Calu3 (cell line): ENCODE results near the gene NCAM2. TPM values are rescaled to one million over a fixed set of nuclear protein-coding genes. Genes with fewer than 3 reads are reported as not detected.

Experiments
- BruUV-seq: library from RNA; stranded (reverse); fragments of 400-500 nt; replicated peaks from 2 replicates; lab custom pipeline; 2021; lab: Mats Ljungman, UMichigan
- CTCF ChIA-PET: fragments of 300-600 bp; sonication (Branson Sonifier 250); formaldehyde crosslinking; loops from one replicate; lab custom pipeline; 2022; ENCODE audit warnings: antibody characterized with exemption; lab: Charles Lee
- DNase-seq: peaks from one replicate; pipeline ENCODE4 v3.0.0; 2022
- H3K27ac Mint-ChIP-seq: one replicate; pipeline ENCODE4 v1.8.0; 2022; ENCODE audit warnings: mixed read lengths; ENCODE audit not compliant: unreplicated experiment
- H3K27me3 Mint-ChIP-seq: one replicate; pipeline ENCODE4 v1.8.0; 2022; ENCODE audit warnings: mixed read lengths; ENCODE audit not compliant: unreplicated experiment
- H3K36me3 Mint-ChIP-seq: one replicate; pipeline ENCODE4 v1.8.0; 2022; ENCODE audit warnings: mild to moderate bottlenecking, moderate library complexity, mixed read lengths; ENCODE audit not compliant: insufficient read depth, unreplicated experiment
- H3K4me1 Mint-ChIP-seq: one replicate; pipeline ENCODE4 v1.8.0; 2022; ENCODE audit warnings: mild to moderate bottlenecking, low read depth, mixed read lengths; ENCODE audit not compliant: unreplicated experiment
- H3K4me3 Mint-ChIP-seq: one replicate; pipeline ENCODE4 v1.8.0; 2022; ENCODE audit warnings: mild to moderate bottlenecking, low read depth, moderate library complexity, mixed read lengths; ENCODE audit not compliant: unreplicated experiment
- H3K9me3 Mint-ChIP-seq: one replicate; pipeline ENCODE4 v1.8.0; 2022; ENCODE audit warnings: low read depth, mixed read lengths; ENCODE audit not compliant: unreplicated experiment
- CTCF ChIP-seq: fragments of 200-600 bp; IDR thresholded peaks from one replicate; pipeline ENCODE4 v1.8.0; 2022; ENCODE audit warnings: antibody characterized with exemption; ENCODE audit not compliant: unreplicated experiment
- intact Hi-C: fragments of 100-400 bp; cut with micrococcal nuclease; formaldehyde crosslinking; loops from one replicate; pipeline ENCODE4 v1.10.0; 2022; ENCODE audit not compliant: unreplicated experiment
- total RNA-seq: library from RNA; stranded (reverse); gene quantifications from 2 replicates; pipeline ENCODE4 v1.2.3, GENCODE V29; 2022

Gene NCAM2
- total RNA-seq, 1 experiment from 2014 or later = not detected

GRCh38 chr21:21383126-21383525 lies 384.9 kb downstream of the NCAM2 start:
- Mint-ChIP-seq H3K27ac (no peak overlapping the region), H3K4me1 (no peaks in the 10 kb centered on the region), H3K9me3 (peaks cover 10% of the 10 kb centered on the region), H3K27me3 (no peaks in the 10 kb centered on the region), H3K36me3 (no peaks in the 10 kb centered on the region), H3K4me3 (no peak overlapping the region)
- TF ChIP-seq CTCF = no peak
- DNase-seq = no peak
- no TSS peak for BruUV-seq
- intact Hi-C loops = no loop called here
- CTCF ChIA-PET = no interaction called here

- Mint-ChIP-seq H3K27me3 (no peaks in the 10 kb centered on the region), H3K4me1 (no peaks in the 10 kb centered on the region), H3K4me3 (no peak overlapping the region), H3K27ac (no peak overlapping the region), H3K36me3 (no peaks in the 10 kb centered on the region), H3K9me3 (peaks cover 12% of the 10 kb centered on the region)
- CTCF ChIA-PET = no interaction called here
- TF ChIP-seq CTCF = no peak
- intact Hi-C loops = no loop called here
- no peak for DNase-seq
- no TSS peak for BruUV-seq
Measured at GRCh38 chr21:21384977-21385376, 386.8 kb downstream of the NCAM2 start.

DNA sequence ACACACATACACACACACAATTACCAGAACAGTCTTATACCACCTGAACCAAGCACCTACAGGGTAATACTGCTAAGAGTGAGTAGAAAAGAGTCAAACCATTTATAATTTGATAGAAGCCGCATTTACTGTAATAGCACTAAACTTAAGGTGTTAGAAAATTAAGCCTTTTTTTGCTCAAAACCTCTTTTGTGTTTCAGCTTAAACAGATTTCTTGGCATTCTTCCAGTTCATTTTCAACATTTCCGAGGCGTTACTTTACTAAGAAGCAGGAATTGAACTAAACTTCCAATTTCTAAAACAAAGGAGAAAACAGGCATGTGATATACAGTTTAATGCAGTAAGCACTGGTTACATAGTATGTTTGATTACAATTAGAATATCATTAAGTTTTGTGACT lies 387.2 kb downstream of the NCAM2 start:
- no TSS peak for BruUV-seq
- Mint-ChIP-seq H3K36me3 (no peaks in the 10 kb centered on the region), H3K9me3 (peaks cover 12% of the 10 kb centered on the region), H3K27me3 (no peaks in the 10 kb centered on the region), H3K27ac (no peak overlapping the region), H3K4me3 (no peak overlapping the region), H3K4me1 (no peaks in the 10 kb centered on the region)
- CTCF ChIA-PET = no interaction called here
- no peak for DNase-seq
- intact Hi-C loops = no loop called here
- no peak for TF ChIP-seq CTCF

- no peaks in the 10 kb centered on the region for H3K4me1 Mint-ChIP-seq
- no TSS peak for BruUV-seq
- no peak overlapping the region for H3K4me3 Mint-ChIP-seq
- no peaks in the 10 kb centered on the region for H3K36me3 Mint-ChIP-seq
- H3K27ac Mint-ChIP-seq = no peak overlapping the region
- no peaks in the 10 kb centered on the region for H3K27me3 Mint-ChIP-seq
- peaks cover 5% of the 10 kb centered on the region for H3K9me3 Mint-ChIP-seq
- CTCF ChIA-PET = no interaction called here
- intact Hi-C loops = no loop called here
- TF ChIP-seq CTCF = no peak
- DNase-seq = no peak
Measured at GRCh38 chr21:21387916-21388315, 389.7 kb downstream of the NCAM2 start.
